HCT116 (cell line): Measurements from ENCODE around the gene SETD5. TPM values are rescaled to one million over a fixed set of nuclear protein-coding genes. Genes with fewer than 3 reads are reported as not detected.

Experiments used
- ATAC-seq: fragments of 200-7000 bp; cut with Tn5 transposase; 2 replicates; pipeline ENCODE4 v1.9.1; 2020; ENCODE audit warnings: mild to moderate bottlenecking, moderate library complexity
- Bru-seq: library from RNA; stranded (reverse); fragments of 400-500 nt; gene quantifications from one replicate; lab custom pipeline; 2021; lab: Mats Ljungman, UMichigan
- BruChase-seq, 2 experiments: library from RNA; stranded (reverse); fragments of 400-500 nt; gene quantifications; one replicate each; lab custom pipeline; 2021; lab: Mats Ljungman, UMichigan
- BruUV-seq: library from RNA; stranded (reverse); fragments of 400-500 nt; replicated peaks from 2 replicates; lab custom pipeline; 2021; lab: Mats Ljungman, UMichigan
- CTCF ChIA-PET: fragments of 300-600 bp; sonication (Branson Sonifier 250); formaldehyde crosslinking; loops from one replicate; lab custom pipeline; 2021; ENCODE audit warnings: antibody characterized with exemption; lab: Charles Lee
- POLR2A ChIA-PET: fragments of 300-600, 350-600 bp; sonication (Branson Sonifier 250); formaldehyde crosslinking; loops from one replicate; lab custom pipeline; 2021; ENCODE audit warnings: antibody characterized with exemption; lab: Charles Lee
- RAD21 ChIA-PET, 2 experiments: fragments of 300-600 bp; sonication (Branson Sonifier 250); formaldehyde crosslinking; loops; one replicate each; lab custom pipeline; 2023; ENCODE audit warnings: low total read pairs in 2 of 2; ENCODE audit not compliant: uncharacterized antibody in 2 of 2, unreplicated experiment in 2 of 2, low non-redundant PET in 1 of 2; lab: Charles Lee
- DNase-seq: peaks from one replicate; pipeline ENCODE4 v3.0.0-alpha.2; 2010; ENCODE audit warnings: low read depth, low spot score
- H2AFZ ChIP-seq: fragments of 200-600 bp; shearing (Covaris generic), sonication (generic); 2 replicates; pipeline ENCODE4 v1.6.1; 2017; ENCODE audit warnings: low read depth, mixed run types, mixed read lengths, antibody characterized with exemption, low read length; ENCODE audit not compliant: poor library complexity, severe bottlenecking
- H3K27ac ChIP-seq: 2 replicates; pipeline ENCODE4 v1.5.1; 2012; ENCODE audit warnings: low read depth, low read length
- H3K27me3 ChIP-seq: fragments of 200-600 bp; sonication (generic); 2 replicates; pipeline ENCODE4 v1.6.1; 2016; ENCODE audit warnings: mixed run types, low read length, mixed read lengths; ENCODE audit not compliant: insufficient read depth
- H3K36me3 ChIP-seq, 2 experiments: fragments of 200-500 bp in 1 of 2; fragments of 200-600 bp in 1 of 2; sonication (Bioruptor generic) in 1 of 2; sonication (generic) in 1 of 2; 2 replicates each; pipeline versions ENCODE4 v1.5.1 to v1.6.1; 2014 to 2016; ENCODE audit warnings: low read length in 2 of 2, inconsistent platforms in 1 of 2, mixed read lengths in 1 of 2, mixed run types in 1 of 2; ENCODE audit not compliant: insufficient read depth in 2 of 2, control insufficient read depth in 1 of 2
- H3K4me1 ChIP-seq, 2 experiments: fragments of 200-600 bp in 1 of 2; sonication (generic) in 1 of 2; 2 replicates each; pipeline versions ENCODE4 v1.5.1 to v1.6.1; 2012 to 2017; ENCODE audit warnings: low read length in 2 of 2, inconsistent platforms in 1 of 2, mild to moderate bottlenecking in 1 of 2, mixed read lengths in 1 of 2, mixed run types in 1 of 2, moderate library complexity in 1 of 2; ENCODE audit not compliant: insufficient read depth in 2 of 2, control insufficient read depth in 1 of 2
- H3K4me2 ChIP-seq: fragments of 200-600 bp; sonication (generic); 2 replicates; pipeline ENCODE4 v1.6.1; 2017; ENCODE audit warnings: mixed run types, low read length, mixed read lengths
- H3K4me3 ChIP-seq, 2 experiments: fragments of 200-600 bp in 1 of 2; sonication (generic) in 1 of 2; replicated peaks in 1 of 2; 2 replicates each; pipeline ENCODE4 v1.5.1; 2011 to 2016; ENCODE audit warnings: low read length in 2 of 2, control low read depth in 1 of 2, low read depth in 1 of 2, mild to moderate bottlenecking in 1 of 2, mixed read lengths in 1 of 2, mixed run types in 1 of 2
- H3K79me2 ChIP-seq: fragments of 200-600 bp; sonication (generic); 2 replicates; pipeline ENCODE4 v1.6.1; 2017; ENCODE audit warnings: mild to moderate bottlenecking, mixed run types, low read length, moderate library complexity, mixed read lengths; ENCODE audit not compliant: insufficient read depth
- H3K9ac ChIP-seq: fragments of 200-600 bp; sonication (generic); 2 replicates; pipeline ENCODE4 v1.6.1; 2016; ENCODE audit warnings: low read length, mixed read lengths
- H3K9me2 ChIP-seq: fragments of 200-600 bp; sonication (generic), shearing (Covaris generic); 2 replicates; pipeline ENCODE4 v1.6.1; 2017; ENCODE audit warnings: mixed run types, mild to moderate bottlenecking, moderate library complexity; ENCODE audit not compliant: insufficient read depth
- H3K9me3 ChIP-seq, 2 experiments: fragments of 200-500 bp in 1 of 2; fragments of 200-600 bp in 1 of 2; sonication (Bioruptor generic) in 1 of 2; sonication (generic) in 1 of 2; 2 replicates each; pipeline ENCODE4 v1.6.1; 2014 to 2017; ENCODE audit warnings: low read length in 2 of 2, mixed read lengths in 2 of 2, inconsistent platforms in 1 of 2, low read depth in 1 of 2, mild to moderate bottlenecking in 1 of 2, mixed run types in 1 of 2, moderate library complexity in 1 of 2; ENCODE audit not compliant: control insufficient read depth in 1 of 2, insufficient read depth in 1 of 2
- H4K20me1 ChIP-seq: fragments of 200-600 bp; sonication (generic), shearing (Covaris generic); 2 replicates; pipeline ENCODE4 v1.6.1; 2017; ENCODE audit warnings: mixed run types, mild to moderate bottlenecking, moderate library complexity; ENCODE audit not compliant: insufficient read depth
- ELF1 ChIP-seq: IDR thresholded peaks from 2 replicates; pipeline ENCODE4 v1.6.1; 2012; ENCODE audit warnings: low read depth, borderline replicate concordance
- POLR2A ChIP-seq: IDR thresholded peaks from 2 replicates; pipeline ENCODE4 v1.7.0; 2011; ENCODE audit warnings: borderline replicate concordance; ENCODE audit not compliant: insufficient read depth, insufficient read length; ENCODE audit errors: extremely low read depth
- POLR2AphosphoS5 ChIP-seq: IDR thresholded peaks from 2 replicates; pipeline ENCODE4 v1.6.1; 2011; ENCODE audit warnings: mild to moderate bottlenecking, low read depth, low read length, moderate library complexity
- SIN3A ChIP-seq: IDR thresholded peaks from 2 replicates; pipeline ENCODE4 v1.6.1; 2012; ENCODE audit warnings: low read depth
- YY1 ChIP-seq: IDR thresholded peaks from 2 replicates; pipeline ENCODE4 v1.6.1; 2011; ENCODE audit warnings: low read length, low read depth, moderate library complexity, mild to moderate bottlenecking; ENCODE audit not compliant: insufficient replicate concordance; ENCODE audit errors: extremely low read depth
- intact Hi-C: fragments of 100-400 bp; cut with micrococcal nuclease; formaldehyde crosslinking; loops from 2 replicates; pipeline ENCODE4 v1.10.0; 2022
- long read RNA-seq: library from polyadenylated mRNA; unstranded; transcript quantifications from one replicate; pipeline ENCODE4 v2.0.0, GENCODE V29; 2021; ENCODE audit not compliant: unreplicated experiment
- polyA plus RNA-seq: library from polyadenylated mRNA; unstranded; fragments of >200 nt; gene quantifications from 2 replicates; pipeline ENCODE4 v1.2.1, GENCODE V29; 2012; ENCODE audit warnings: missing spikeins
- total RNA-seq: library from RNA; stranded (reverse); gene quantifications from one replicate; pipeline ENCODE4 v1.2.1, GENCODE V29; 2021; ENCODE audit not compliant: unreplicated experiment

The SETD5 gene, protein sequence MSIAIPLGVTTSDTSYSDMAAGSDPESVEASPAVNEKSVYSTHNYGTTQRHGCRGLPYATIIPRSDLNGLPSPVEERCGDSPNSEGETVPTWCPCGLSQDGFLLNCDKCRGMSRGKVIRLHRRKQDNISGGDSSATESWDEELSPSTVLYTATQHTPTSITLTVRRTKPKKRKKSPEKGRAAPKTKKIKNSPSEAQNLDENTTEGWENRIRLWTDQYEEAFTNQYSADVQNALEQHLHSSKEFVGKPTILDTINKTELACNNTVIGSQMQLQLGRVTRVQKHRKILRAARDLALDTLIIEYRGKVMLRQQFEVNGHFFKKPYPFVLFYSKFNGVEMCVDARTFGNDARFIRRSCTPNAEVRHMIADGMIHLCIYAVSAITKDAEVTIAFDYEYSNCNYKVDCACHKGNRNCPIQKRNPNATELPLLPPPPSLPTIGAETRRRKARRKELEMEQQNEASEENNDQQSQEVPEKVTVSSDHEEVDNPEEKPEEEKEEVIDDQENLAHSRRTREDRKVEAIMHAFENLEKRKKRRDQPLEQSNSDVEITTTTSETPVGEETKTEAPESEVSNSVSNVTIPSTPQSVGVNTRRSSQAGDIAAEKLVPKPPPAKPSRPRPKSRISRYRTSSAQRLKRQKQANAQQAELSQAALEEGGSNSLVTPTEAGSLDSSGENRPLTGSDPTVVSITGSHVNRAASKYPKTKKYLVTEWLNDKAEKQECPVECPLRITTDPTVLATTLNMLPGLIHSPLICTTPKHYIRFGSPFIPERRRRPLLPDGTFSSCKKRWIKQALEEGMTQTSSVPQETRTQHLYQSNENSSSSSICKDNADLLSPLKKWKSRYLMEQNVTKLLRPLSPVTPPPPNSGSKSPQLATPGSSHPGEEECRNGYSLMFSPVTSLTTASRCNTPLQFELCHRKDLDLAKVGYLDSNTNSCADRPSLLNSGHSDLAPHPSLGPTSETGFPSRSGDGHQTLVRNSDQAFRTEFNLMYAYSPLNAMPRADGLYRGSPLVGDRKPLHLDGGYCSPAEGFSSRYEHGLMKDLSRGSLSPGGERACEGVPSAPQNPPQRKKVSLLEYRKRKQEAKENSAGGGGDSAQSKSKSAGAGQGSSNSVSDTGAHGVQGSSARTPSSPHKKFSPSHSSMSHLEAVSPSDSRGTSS (N-terminal part only)
- total RNA-seq = 141 TPM
- polyA plus RNA-seq = 71.6 TPM in 2 replicates
- percentile 98 among the genes with signal in this experiment for Bru-seq, nascent RNA
- BruChase-seq, experiment 1, labeled RNA remaining after a 6-hour chase = percentile 93 among the genes with signal in this experiment
- percentile 97 among the genes with signal in this experiment for BruChase-seq, experiment 2, labeled RNA remaining after a 2-hour chase
- long read RNA-seq, partial matches to known transcripts = 21 of 67 reads
- long read RNA-seq, other reads (novel, unspliced or antisense) = 43 of 67 reads

- RAD21 ChIA-PET = interaction anchor here in 1 of 2 experiments (0.6 kb wide), 1 partner anchor 28 kb away, joined by 5 read pairs; no protein-coding TSS in a partner anchor
- Histone ChIP-seq H3K9me3 (no peaks in the 10 kb centered on the region), H3K27me3 (no peaks in the 10 kb centered on the region), H3K4me3 (peak within 1 kb of the TSS; percentile 71 to 98), H3K36me3 (peaks cover 13 to 26% of the 10 kb centered on the region in 2 experiments; a peak in 2 of 4 replicates), H4K20me1 (peaks cover 44% of the 10 kb centered on the region), H3K9ac (peak within 1 kb of the TSS; percentile 99), H3K79me2 (peaks cover 87% of the 10 kb centered on the region), H3K9me2 (no peaks in the 10 kb centered on the region), H3K4me1 (peaks cover 31 to 51% of the 10 kb centered on the region in 2 experiments), H3K27ac (peak within 1 kb of the TSS; percentile 93), H2AFZ (no peak within 1 kb of the TSS), H3K4me2 (peak within 1 kb of the TSS; percentile 94)
- ATAC-seq (peak; percentile 71), DNase-seq (peak; percentile 85)
- TF ChIP-seq POLR2A (peak; percentile 23), POLR2AphosphoS5 (peak; percentile 96), ELF1 (no peak), SIN3A (no peak), YY1 (peak; percentile 2)
- no TSS peak for BruUV-seq
- intact Hi-C loops = no loop called here
- CTCF ChIA-PET = interaction anchor here (2.3 kb wide), 1 partner anchor 25 kb away, joined by 7 read pairs; no protein-coding TSS in a partner anchor
- POLR2A ChIA-PET = interaction anchor here (0.7 to 3.0 kb wide), 13 partner anchors 9 to 409 kb away, joined by 3 to 46 read pairs (median 8); partner anchors contain the start of gene THUMPD3
These were observed at the start of gene SETD5 for GRCh38 chr3:9397332-9397905. TSS of gene SETD5 (plus strand) at chr3:9397615. CDS start at chr3:9428939, 31,324 bp downstream.
